ENCODE results near the gene RPL38. TPM values are rescaled to one million over a fixed set of nuclear protein-coding genes. Genes with fewer than 3 reads are reported as not detected.

RPL38 gene
- 642 and 1,240 TPM in 2 replicates for total RNA-seq (2014; rRNA removed; shearing (Covaris generic))

DNA sequence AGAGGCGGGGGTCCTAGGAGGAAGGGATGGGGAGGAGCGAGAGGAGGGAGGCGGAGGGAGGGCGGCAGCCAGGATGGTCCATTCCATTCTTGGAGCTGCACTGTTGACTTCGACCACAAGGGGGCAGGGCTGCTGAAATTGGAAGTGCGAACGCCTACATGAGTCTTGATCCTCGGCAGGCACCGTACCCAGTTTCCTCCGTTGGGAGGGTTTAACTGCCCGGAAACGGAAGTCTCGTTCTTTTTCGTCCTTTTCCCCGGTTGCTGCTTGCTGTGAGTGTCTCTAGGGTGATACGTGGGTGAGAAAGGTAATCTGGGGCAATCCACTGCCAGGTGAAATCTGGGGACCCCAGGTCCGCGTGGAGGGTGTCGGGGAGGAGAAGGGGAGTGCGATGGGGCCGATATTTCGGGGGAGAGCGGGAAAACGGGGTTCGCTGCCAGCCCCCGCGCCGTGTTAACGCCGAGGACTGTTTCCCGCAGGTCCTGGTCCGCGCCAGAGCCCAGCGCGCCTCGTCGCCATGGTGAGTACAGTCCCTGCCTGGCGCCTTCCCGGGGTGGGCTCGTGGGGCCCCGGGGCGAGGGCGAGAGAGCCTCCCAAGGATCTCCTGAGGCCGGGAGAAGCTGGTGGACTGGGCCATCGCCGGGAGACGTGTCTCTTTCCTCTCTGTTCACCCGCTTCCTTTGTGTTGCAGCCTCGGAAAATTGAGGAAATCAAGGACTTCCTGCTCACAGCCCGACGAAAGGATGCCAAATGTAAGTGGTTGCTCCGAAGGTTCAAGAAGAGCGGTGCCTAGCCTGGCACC, at the start of gene RPL38:
RPL38 (plus strand) TSS at position 240 of the 802 bp plus-strand sequence; CDS start at position 518, 278 bp downstream.
- peak; percentile 95 for DNase-seq (ENCODE audit: low read depth)

DNA sequence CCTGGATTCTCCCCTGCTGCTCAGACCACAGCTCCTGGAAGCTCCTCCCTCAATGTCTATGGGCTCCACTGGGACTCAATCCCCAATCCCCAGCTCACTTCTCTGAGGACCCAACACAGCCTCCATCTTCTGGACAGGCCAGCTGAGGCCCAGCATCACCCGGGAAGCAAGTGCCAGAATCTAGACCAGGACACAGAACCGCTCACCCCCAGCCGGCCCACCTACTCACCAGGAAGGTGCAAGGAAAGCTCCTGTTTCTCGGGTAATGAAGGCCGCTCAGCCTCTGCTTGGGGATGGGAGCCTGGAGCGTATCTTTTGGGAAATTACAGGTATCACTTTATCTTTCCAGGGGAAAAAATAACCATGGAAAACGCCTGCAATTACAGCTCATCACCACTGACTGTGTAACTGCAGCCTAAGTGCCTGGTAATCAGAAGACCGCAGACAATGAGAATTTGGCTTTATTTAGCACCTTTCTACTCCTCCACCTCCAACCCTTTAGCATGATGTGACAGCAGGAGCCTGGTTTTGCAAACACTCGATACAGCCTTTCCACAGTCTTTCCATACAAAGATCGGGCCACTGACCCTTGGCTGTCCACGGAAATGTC, 49.6 kb upstream of the RPL38 start:
- no peak for DNase-seq (ENCODE audit: low read depth)

DNA sequence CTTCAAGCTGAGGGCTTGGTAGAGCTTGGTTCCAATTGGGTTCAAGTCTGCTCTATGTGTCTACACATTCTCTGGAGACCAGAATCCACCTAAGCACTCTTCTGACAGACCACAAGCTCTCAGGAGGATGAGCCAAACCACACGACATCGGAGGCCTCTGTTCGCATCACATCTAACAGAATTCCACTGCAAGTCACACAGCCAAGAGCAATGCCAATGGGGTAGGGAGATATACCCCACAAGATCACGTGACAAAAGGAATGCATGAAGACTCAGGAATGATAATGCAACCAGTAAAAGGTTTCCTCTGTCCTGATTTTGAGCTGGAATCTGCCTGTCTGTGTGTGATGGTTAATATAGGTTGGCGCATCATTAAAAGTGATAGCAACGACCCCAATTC, 46.6 kb upstream of the RPL38 start:
- no peak for DNase-seq (ENCODE audit: low read depth)

DNA sequence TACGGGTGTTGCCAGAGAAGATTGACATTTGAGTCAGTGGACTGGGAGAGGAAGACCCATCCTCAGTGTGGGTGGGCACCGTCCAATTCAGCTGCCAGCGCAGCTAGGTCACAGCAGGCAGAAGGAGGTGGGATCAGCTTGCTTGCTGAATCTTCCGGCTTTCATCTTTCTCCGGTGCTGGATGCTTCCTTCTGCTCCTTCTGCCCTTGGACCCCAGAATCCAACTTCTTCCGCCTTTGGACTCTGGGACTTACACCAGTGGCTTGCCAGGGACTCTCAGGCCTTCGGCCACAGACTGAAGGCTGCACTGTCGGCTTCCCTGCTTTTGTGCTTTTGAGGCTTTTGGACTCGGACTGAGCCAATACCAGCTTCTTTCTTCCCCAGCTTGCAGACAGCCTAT, 46.1 kb upstream of the RPL38 start:
- no peak for DNase-seq (ENCODE audit: low read depth)

DNA sequence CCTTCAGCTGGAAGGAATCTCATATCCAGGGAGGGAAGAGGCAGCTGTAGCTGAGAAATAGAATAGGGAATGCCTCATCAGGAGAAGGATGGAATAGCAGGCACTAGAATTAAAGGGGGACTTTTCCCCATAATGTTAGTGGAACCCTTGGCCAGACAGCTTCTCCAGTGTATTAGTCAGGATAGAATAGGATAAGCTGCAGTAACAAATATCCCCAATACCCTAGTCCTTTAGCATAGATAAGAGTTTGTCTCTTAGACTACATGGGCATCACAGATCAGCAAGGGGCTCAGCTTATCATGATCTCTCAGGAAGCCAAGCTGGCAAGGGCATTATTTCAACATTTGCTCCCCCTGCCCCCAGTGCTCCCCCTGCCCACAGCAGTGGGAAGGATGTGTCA, 44.7 kb upstream of the RPL38 start:
- DNase-seq (ENCODE audit: low read depth): no peak

DNA sequence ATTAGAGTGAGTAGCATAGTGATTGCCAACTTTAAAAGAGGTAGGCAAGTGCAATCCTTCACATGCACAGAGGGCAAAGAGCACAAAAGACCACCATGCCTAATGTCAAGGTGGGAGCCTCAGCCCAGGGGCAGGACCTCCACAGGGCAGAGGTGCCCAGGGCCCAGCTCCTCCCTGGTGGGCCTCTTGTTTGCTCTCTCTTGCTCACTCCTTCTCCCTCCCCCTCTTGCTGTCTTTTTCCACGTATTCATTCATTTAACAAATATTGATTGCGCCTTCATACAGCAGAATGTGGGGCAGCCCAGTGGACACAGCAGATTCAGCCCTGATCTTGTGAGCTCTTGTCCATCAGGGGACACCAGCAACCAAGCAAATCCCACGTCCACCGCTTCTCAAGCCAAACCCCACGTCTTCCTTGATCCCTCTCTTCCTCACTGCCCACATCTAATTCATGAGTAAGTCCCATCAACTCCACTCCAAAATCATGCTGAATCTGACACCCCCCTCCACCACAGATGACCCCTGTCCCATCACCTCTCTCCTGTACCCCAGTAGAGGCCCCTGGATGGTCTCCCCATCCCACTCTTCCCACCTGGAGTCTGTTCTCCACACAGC, 44.1 kb upstream of the RPL38 start:
- no peak for DNase-seq (ENCODE audit: low read depth)

DNA sequence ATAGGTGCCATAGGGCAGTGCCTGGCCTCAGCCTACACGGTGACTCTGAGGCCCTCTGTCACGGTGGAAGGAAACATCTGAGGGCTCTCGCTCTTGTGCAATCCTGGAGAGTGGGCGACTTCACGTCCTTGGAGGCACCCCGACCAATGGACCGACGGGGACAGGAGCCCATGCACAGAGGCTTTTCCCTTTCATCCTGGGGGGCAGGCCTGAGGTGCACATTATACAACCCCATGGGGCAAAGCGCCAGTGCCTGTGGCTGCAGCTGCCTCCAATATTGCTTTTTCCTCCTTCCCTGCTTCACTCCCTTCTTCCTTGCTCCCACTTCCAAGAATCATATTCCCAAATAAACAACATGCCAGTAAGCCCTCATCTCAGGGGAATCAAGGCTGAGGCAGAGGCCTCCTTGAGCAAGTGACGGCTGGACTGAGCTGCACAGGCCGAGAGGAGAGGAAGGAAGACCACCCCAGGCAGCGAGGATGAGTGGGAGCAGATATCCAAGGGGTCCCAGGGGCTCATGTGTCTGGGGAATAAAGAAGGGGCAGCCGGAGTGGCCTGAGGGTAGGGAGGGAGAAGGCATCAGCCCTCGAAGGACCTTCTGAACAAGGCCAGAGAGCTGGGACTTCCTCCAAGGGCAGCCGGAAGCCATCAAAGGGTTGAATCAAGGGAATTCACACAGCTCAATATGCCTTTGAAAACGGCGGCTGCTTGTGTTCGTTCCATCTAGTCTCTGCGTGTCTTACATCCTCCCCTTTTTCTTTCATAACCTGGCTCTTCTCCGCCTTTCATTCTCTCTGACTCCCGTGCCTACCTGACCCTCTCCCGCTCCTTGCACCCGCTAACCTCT, 42.6 kb upstream of the RPL38 start:
- no peak for DNase-seq (ENCODE audit: low read depth)

DNA sequence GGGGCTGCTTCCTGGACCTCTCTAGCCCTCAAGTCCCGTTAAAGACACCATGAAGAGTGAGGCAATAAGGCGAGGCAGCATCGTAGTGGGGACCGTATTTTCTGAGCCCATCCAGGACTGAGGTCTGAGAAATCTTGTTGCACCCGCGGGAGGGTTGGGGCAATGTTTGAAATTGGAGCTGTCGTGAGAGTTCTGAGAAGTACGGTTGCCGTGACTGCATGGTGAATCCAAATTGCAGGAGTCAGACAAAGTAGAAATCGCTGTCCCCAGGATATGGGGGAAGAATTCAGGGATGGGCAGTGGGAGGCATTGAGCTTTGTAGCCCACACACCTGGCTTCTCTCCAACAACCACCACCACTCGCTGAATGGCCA, 42.0 kb upstream of the RPL38 start:
- DNase-seq (ENCODE audit: low read depth): no peak

DNA sequence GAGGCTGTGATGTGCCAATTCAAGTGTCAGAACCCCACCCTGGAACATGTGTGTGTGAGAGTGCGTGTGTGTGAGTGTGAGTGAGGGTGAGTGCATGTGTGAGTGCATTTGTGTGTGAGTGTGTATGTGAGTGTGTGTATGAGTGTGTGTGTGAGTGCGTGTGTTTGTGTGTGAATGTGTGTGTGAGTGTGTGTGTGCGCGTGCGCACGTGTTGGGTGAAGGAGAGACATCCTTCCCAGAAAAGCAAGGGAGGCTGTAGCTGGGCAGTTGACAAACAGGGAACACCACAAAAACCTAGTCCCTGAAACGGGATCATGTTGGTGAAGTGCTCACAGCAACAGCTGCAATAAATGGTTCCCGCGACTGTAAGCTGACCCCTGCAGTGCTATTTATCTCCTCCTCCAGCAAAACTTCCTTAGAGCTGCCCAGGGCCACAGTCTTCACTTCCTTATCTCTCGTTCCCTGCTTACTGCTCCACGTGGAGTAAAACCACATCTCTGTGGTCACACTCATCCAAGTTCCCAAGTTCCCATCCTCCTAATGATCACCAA, 40.1 kb upstream of the RPL38 start:
- DNase-seq (ENCODE audit: low read depth): no peak

DNA sequence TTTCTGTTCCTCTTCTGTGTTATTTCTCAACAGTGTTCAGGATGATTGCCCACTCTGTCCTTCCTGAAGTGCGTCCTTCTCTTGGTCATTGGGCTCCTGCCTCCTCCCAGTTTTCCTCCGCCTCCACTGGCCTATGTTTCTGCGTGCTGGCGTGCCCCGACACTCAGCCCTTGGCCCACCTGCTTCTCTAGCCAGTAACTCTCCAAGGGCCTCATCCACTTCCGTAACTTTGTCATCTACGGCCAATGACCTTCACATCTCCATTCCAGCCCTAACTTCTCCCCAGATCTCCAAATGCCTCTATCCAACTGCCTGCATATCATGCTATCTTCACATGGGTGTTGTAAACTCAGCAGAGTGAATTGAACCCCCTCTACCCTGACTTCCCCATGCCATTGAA, 39.6 kb upstream of the RPL38 start:
- DNase-seq (ENCODE audit: low read depth): no peak

DNA sequence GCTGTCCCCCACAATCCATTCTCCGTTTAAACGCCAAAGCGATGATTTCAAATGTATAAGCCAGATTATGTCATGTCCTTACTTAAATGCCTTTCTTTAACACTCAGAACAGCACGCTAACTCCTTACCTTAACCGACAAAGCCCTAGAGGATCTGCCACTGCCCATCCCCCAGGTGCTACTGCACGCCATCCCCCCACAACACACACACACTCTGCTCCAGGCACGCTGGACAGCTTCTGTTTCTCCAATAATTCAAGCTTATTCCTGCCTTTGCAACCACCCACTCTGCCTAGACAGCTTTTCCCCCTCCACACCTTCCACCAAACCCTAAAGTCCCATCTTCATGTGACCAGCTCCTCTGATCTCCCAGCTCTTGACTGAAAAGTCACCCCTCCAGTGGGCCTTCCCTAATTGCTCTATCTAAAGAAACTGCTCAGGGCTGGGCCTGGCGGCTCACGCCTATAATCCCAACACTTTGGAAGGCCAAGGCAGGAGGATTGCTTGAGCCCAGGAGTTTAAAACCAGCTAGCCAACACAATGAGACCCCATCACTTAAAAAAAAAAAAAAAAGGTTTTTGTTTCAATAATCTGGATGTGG, 38.9 kb upstream of the RPL38 start:
- no peak for DNase-seq (ENCODE audit: low read depth)

DNA sequence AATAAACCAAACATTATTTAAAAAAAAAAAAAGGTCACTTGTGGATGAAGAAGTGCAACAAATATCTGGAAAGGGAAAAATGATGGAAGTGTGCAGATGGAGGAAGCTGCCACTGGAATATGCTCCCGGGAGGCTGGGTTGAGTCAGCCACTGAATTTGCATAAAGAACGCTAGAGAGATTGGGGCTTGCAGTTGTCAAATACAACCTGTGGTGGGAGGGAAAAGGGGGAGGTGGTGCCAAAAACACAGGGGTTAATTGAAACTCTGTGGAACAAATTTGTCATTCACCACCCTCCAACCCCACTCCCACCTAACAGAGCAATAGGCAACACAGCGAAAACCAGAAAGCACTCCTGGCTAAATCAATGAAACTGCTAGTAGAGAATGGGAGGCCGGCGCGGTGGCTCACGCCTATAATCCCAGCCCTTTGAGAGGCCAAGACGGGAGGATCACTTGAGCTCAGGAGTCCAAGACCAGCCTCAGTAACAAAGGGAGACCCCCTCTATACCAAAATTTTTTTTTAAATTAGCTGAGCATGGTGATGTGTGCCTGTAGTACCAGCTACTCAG, 37.6 kb upstream of the RPL38 start:
- no peak for DNase-seq (ENCODE audit: low read depth)

DNA sequence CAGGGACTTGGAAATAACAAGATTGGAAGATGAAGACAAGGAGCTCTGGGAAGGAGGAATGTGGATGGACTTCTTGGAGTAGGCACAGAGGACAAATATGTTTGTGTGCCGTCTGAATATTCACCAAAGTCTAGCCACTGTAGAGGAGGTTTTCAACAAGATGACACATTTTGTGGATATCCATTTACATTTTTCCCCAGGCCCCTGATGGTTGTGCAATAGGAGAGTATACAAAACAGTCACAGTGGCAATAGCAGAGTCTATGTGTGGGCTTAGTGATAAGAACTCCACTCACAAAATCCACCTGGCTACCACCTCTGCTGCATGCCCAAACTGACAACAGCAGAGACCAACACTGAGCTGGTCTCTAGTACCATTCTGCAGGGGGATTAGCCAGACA, 32.6 kb upstream of the RPL38 start:
- DNase-seq (ENCODE audit: low read depth): no peak

DNA sequence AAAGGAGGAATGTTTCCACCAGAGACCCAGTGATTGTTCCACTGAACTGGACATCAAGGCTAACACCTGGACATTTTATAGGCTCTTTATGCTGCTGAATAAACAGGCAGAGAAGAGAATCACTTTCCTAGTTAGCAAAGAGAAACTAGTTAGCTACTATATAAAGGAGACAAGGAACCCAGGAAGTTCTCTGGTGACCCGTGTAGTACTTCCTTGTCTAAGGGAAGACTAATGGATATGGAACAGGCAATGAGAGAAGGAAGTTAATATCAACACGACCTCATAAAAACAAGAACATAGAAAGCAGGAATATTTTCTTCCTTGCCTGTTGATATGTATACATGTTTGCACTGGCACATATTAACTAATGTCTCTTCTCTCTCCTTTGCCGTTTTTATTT, 30.8 kb upstream of the RPL38 start:
- no peak for DNase-seq (ENCODE audit: low read depth)

DNA sequence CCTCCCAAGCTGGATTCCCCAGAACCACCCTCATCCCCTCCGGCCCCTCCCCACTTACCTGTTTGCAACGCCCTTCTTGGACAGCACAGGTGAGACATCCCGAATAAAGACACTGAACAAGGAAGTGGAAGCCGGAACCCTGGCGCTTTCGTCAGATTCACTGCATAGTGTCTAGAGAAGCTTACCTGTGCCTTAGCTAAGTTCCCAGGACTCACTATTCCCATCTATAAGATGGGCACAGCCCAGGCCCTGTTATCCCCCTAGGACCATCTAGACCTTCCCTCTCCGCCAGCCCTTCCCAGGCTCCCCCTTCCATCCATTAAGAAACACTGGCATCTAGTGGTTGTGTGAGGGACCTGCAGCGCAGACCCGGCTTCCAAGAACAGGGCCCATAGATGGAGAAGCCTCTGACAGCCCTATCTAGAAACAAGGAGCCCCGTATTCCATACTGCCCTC, 26.9 kb upstream of the RPL38 start:
- peak; percentile 50 for DNase-seq (ENCODE audit: low read depth)

DNA sequence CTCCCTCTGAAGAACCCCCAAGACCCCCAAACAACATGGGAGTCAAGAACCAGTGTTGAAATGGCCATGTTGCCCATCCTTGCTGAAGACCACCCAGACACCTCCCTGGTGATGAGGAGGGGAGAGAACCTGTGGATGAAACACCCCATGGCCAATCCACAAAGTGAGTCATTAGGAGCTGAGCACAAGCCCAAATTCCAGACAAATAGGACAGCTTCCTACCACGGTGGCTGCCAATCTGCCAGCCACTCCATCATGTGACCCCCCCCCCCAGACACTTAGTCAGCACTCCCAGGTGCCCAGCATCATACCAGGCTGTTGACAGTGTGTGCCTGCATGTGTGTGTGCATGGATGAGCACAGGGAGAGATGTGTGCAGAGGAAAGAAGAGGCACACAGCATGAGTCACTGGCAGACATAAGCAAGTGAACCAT, 26.4 kb upstream of the RPL38 start:
- DNase-seq (ENCODE audit: low read depth): peak; percentile 27

DNA sequence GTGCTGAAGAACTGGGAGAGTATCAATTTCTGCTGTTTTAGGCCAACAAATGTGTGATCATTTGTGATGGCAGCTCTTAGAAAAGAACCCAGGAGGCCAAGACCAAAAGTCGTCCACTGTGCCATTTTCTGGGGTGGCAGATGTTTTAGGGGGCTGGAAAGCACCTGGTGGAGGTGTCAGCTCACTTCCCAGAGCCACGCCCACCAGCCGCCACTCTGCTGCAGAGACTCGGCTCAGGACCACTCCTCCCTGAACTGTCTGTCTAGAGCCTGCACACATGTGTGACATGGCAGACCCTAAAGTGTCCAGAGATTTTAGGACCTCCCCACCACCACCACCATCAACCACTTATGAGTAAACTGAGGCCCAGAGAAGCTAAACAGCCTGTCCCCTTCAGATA, 23.9 kb upstream of the RPL38 start:
- DNase-seq (ENCODE audit: low read depth): no peak

DNA sequence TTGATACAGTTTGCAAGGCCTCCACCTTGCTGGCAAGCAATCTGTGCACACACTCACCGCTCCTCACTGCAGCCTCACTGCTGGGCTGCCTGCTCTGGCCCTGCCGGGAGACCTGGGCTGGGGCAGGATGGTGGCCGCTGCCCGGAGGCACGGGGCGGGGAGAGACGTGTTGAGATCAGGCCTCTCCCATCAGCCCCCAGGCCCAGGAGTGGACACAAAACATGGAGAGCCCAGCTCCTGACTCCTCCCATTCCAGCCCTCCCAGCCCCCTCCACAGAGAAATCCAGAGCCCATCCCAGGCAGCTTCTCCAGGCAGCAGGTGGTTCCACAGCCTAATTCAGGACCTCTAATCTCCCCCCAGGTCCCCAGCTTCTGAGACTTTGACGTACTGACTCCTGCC, 23.1 kb upstream of the RPL38 start:
- no peak for DNase-seq (ENCODE audit: low read depth)

DNA sequence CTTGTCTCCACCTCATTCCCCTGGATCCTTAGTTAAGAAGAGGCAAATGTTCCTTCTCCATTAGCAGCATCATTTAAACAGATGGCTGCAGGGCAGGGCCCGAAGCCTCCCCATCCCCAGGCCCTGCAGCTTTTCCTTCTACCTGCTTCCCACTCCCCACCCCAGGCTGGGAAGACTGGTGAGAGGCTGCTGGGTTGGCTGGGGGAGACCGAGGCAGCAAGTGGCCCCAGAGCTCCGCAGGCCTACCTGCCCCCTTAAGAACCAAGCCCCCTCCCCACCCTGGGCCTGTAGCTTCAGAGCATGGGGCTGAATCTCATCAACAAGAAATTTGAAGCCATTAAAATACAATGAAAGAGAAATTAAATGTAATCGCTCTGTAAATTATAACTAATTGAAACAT, 22.1 kb upstream of the RPL38 start:
- no peak for DNase-seq (ENCODE audit: low read depth)

DNA sequence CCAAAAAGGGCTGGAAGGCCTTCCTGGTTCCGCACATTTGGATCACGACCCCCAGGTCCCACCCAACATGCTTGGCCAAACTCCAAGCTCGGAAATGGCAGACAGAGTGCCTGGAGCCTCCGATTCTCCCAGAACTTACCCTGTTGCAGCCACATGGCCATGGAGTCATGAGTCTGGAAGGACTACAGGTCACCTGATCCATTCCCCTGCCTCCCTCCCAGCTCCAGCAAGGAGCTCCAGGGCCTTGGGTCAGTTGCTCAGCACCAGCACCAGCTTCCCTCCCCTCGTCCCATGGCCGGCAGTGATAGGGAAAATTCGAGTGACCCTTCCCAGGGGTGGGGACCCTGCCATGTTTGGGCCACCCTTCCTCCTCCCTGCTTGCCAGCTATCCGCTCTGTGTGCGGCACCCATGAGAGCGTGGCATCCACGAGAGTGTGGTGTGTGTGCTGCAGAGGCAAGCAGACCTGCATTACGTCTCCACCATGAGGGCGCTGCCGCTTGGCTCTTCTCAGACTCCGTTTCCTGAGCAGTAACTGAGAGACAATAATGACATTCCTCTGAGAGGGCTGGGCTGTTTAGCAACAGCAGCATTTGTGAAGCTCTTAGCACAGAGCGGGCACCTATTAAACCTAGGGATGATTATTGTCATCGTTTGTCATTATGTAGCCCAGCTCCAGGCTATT, 21.3 kb upstream of the RPL38 start:
- no peak for DNase-seq (ENCODE audit: low read depth)

Data from RPMI7951 (cell line).